Stimulated activated naive CD4-positive, alpha-beta T cell (primary cell): ENCODE results near the gene PEPD.
"Not testable (repeated sequence)": the region's sequence is repeated elsewhere in the genome, so short reads cannot be mapped to it uniquely, and the experiment has no call there.

ENCODE experiments used
- DNase-seq, 6 experiments: peaks; one replicate each; lab custom pipeline; 2025; lab: John Stamatoyannopoulos, UW

PEPD gene

DNA sequence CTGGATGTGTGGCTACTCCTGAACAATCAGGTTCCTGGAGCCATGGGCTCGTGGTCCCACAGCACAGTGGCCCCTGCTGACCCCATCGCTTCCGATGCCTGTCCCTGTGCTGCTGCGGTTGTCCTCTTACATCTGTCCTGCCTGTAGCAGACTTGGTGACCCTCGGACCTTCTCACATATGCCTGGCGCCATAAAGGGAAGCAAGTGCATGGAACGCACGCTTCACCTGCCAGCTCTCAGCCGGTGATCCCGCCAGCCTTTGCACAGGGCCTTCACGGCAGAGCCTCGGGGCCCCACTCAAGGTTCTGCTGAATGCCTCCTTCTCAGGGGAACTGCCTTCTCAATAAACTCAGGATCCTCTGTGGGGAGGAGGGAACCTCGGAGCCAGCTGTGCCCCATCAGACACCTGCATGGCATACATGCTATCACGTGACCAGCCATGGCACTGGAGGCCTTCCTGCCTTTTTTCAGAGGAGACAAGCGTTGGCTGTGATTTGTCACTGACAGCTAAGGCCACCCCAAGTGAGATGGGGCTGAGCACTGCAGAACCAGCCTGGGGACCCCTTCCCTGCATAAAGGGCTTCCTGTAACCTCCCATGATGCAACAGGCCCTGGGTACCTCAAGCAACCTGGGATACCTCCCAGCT is 24.3 kb downstream of the PEPD start:
- DNase-seq, result no peak

DNA sequence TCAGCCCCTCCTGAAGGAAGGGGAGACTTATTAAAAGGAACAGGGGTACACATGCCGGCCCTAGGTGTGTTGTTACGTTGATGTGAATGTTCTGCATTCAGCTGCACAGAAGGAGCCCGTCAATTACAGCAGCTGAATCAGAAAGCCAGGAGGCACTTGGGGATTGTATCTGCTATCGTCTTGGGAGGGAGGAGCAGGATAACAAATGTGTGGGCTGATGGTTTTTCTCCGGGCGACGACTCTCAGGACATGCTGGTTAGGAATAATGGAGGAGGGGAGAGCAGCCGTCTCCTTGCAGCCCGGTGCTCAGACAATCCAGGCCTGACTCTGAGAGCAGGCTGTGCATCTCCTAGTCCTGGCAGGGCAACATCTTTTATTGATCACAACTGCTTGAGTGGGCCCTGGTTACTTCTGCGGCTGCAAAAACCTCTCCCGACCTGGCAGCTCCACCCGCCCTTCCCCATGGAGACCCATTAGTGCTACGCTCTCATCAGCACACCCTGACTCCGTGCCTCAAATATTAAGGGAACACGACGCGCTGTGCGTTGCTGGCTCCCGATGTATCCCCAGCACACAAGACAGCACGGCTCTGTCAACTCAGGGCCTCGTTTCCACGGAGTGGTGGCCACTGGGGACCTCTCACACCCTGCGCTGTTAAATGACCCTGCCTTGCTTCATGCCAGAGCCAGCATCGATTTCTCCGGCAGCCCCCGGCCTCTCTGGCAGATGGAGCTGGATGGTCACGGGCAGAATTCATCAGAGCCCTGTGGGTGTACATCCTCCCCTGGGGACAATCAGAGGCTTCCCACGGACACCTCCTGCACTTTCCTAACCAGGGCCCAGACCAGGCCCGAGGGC is 25.3 kb downstream of the PEPD start:
- DNase-seq, result no peak

DNA sequence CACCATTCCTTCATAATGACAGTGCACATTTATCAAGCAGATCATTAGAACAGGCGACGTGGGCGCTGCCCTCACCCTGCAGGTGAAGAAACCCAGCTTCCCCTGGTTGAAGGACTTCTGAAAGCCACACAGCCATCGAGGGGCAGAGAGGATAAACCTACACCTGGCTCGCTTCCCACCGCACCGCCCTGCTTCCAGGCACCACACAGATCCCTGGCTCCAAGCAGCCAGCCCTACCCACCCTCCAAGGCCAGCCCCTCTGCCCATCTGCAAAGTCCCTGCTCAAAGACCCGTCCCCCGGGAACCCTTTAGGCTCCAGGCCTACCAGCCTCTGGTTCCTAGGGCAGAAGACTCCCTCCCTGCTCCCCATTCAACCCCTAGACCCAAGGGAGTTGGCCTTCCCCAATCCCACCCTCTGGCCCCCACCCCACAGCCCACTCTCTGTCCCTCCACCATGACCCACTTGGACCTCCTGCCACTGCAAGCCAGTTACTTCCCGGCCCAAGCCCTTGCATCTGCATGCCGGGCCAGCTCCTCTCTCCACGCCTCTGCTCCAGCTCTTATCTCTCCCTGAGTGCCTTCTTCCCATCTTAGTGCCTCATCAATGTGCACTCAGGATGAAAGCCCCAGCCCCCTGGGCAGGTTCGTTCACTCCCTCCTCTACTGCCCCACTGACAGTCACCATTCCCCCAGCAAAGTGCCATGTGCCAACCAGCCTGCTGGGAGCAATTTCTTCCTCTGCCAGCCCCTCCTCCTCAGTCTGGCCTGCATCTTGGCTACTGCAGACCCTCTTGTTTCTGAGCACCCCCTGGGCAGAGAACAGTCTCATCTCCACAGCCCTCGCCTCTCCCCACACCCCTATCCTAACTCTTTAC is 28.0 kb downstream of the PEPD start:
- no peak for DNase-seq

DNA sequence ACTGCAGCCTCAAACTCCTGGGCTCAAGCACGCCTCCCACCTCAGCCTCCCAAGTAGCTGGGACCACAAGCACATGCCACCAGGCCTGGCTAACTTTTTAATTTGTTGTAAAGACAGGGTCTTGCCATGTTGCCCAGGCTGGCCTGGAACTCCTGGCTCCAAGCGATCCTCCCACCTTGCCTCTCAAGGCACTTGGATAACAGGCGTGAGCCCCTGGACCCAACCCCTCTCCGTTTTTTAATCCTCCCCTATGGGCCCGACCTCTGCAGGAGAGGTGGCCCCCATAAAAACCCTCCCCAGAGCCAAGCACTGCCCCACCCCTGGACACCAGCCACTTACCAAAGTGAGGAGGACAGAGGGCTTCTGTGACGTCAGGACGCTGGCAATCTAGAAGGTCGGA is 28.6 kb downstream of the PEPD start:
- no peak for DNase-seq

GRCh38 chr19:33492090-33492489 is 29.5 kb downstream of the PEPD start:
- no peak for DNase-seq

- not testable (repeated sequence) for DNase-seq
These were observed 31.0 kb downstream of the PEPD start for GRCh38 chr19:33490596-33490995.

DNA sequence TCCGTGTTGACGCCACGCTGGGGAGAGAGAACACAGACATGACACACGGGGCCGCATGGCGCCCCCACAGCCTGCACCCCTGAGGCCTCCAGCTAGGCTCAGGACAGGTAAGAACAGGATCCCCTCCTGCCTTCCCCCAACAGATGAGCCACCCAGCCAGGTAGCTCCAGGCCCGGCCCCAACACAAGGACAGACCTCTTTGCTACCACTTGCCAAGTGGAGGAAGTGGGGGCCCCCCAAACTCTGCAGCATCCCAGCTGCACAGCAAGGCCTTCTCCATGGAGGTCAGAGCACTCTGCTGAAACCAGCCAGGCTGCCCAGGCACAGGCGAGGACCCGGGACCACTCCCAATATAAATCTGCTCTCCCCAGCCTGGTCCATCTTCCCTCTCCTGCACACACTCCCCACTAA is 31.5 kb downstream of the PEPD start:
- no peak for DNase-seq

GRCh38 chr19:33488826-33489225 is 32.8 kb downstream of the PEPD start:
- no peak for DNase-seq

DNA sequence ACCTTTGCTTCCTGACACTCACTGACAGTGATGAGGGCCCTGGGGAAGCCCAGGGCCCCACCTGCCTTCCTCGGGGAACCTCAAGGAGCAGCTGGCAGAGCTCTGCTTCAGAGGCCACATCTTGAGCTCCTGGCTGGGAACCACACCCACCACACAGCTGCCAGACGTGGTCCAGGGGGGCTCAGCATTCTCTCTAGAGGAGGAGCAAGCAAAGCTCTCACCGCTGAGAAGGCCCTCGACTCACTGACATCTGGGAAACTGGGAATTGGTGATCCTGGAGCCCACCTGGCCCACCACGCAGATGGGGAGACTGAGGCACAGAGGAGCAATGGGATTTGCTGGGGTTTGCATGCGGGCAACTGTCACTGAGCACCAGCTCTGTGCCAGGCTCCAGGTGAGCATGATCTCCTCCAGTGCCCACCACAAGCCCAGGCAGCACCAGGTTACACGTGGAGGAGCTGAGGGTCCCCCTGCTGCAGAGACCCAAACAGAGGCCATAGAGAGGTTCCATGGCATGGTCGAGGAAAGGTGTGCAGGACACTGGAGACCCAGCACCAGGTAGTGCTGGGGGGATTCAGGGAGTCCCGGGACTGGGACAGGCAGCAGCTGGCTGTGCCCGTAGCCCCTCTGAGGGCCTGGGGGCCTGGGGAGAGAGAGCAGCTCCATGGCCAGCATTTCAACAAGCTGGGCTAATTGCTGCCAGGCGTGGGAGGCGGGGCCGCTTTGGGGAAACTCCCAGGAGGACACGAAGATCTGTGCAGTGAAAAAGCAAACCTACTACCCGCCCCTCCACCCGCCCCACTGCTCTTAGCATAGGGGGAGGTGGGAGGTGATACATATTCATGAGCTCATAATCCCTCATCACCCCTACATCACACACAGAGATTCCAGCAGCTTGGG is 33.4 kb downstream of the PEPD start:
- no peak for DNase-seq

- no peak for DNase-seq
These were observed 34.4 kb downstream of the PEPD start for GRCh38 chr19:33486936-33487811.

- DNase-seq, result no peak
These were observed 35.2 kb downstream of the PEPD start for GRCh38 chr19:33486407-33486806.

DNA sequence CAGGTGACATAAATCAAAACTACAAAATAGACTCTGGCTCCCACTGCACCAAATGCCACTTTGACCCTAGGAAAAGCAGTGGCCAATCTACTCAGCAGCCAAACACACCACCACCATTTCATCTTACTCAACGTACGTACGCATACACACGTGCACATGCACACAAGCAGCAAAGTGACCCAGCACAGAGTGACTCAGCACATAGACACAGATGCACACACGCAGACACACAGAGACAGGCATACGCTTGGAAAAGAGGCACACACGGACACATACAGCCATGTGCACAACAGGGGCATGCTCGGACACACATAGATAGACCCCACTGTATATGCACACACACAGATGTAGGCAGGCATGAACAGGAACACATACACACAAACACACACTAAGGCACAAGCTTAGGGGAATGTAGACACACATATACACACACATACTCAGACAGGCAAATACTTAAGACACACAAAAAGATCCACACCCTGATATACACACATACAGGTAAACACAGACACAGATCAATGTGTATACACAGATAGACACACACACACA is 37.3 kb downstream of the PEPD start:
- no peak for DNase-seq

GRCh38 chr19:33482476-33482875 is 39.1 kb downstream of the PEPD start:
- no peak for DNase-seq

DNA sequence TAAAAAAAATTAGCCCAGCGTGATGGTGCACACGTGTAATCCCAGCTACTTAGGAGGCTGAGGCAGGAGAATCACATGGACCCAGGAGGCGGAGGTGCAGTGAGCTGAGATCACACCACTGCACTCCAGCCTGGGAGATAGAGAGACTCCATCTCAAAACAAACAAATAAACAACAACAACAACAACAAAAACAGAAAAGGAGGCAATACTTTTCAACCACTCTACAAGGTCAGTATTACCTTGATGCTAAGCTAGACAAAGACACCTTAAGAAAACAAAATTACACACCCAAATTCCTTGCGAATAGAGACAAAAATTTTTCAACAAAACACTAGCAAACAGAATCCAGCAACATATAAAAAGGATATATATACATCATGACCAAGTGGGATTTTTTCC is 39.7 kb downstream of the PEPD start:
- no peak for DNase-seq

DNA sequence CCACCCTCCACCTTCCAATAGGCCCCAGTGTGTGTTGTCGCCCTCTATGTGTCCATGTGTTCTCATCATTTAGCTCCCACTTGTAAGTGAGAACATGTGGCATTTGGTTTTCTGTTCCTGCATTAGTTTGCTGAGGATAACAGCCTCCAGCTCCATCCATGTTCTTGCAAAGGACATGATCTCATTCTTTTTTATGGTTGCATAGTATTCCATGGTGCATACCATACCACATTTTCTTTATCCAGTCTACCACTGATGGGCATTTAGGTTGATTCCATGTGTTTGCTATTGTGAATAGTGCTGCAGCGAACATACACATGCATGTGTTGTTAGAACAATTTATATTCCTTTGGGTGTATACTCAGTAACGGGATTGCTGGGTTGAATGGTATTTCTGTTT is 42.0 kb downstream of the PEPD start:
- DNase-seq, result not testable (repeated sequence)

- DNase-seq, result no peak
These were observed 43.8 kb downstream of the PEPD start for GRCh38 chr19:33477781-33478180.

DNA sequence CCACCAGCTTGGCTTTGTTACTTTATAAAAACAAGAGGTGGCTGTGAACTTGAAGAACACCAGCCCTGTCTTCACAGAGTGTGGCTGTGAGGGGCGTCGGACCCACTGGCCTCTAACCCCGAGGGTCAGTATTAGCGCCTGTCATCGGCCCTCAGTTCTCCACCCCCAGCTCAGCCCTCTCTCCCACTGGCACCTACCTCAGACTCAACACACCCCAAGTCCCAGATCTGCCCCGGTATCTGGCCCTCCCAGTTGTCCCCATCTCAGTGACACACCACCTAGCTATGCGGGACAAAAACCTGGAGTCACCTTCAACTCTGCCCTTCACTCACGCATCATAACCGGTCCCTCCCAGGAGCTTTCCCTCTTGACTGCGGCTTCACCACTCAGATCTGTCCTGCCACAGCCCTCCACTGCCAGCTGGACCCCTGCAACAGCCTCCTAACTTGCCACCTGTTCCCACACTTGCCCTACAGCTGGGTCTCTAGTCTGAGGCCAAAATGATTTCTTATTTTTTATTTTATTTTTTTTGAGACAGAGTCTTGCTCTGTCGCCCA is 45.4 kb downstream of the PEPD start:
- DNase-seq, result no peak

DNA sequence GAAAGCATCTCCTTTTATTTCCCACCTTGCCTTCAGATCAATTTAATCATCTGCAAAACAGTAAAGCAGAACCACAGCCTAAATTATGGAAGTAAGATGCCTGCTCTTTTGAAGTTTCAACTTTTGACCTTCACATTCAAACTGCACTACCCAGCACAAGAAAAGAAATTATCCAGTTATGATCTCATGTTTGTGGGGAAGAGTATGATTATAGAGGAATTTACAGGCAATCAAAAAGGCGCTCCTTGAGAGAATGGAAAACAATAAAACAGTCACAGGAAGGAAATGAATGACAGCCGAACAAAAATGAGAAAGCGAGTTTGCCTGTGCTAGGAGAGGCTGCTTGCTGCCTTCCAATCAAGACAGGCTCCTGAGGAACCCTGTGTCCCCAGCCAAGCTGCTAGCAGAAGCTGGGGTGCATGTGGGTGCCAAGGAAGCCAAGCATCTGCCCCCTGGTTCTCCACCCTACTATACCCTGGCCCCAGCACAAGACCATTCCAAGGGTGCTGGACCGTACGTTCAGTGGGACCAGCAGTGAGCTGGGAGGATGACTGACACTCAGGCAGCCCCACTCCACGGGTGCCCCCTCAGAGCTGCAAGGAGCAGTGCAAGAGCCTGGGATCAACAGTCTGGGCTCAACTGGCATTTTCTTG is 47.8 kb downstream of the PEPD start:
- no peak for DNase-seq
